ENCODE data around the gene ATL2. TPM values are rescaled to one million over a fixed set of nuclear protein-coding genes. Genes with fewer than 3 reads are reported as not detected.

ATL2 gene
- total and polyA plus RNA-seq, 5 donors from 2014 or later, result 16.0 to 60.9 (median 24.4) TPM

DNA sequence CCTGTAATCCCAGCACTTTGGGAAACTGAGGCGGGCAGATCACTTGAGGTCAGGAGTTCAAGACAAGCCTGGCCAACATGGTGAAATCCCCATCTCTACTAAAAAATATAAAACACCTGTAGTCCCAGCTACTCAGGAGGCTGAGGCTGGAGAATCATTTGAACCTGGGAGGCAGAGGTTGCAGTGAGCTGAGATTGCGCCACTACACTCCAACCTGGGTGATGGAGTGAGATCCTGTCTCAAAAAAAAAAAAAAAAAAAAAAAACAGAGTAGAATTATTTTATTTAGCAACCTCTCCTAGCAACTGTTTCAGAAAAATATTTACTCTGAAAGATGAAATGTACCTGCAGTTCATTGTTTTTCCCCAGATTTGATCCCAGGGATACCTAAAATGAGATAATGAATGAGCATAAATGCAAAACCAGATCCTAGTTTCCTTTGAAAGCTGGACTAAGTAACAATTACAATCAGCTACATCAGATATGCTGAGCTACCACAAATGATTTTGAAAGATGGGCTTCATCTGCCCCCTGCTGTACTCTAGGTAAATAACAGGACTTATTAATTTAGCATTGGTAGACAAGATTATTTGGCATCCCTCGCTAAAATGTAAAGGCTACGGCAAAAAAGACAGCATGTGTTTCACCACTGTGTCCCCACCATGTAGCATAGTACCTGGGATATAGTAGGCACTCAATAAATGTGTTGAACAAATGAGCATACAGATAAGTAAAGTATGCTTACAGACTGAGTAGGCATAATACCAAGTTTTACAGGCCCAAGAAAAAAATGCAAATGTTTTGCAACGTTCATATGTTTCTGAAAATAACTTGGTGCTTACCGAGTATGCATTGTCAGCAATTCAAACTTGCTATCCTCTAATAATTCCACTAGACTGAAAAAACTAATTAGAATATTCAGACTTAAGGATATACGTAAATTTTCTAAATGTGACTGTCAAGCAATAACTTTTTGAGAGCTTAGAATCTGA, 102.5 kb downstream of the ATL2 start:
- no peak overlapping the region for H3K27ac ChIP-seq (ENCODE audit: insufficient read depth, low read length, poor library complexity, severe bottlenecking)
- DNase-seq, result peak; percentile 6 to 76 (median 23)

DNA sequence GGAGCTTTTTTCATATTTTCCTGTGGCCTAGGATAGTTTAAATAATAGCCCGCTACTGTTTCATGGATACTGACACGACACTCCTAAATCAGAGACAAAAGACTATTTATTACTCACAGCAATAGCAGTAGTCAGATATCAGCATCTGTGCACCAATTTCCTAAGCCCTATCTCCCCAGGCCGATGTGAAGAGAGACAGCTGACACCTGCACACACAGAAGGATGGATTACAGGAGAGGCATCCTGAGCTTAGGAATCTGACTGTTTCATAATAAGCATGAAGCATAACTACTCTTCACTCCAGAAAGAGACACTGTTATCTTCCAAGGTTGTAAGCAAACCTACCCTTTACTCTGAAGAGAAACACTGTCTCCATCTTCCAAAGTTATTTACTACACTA, 105.4 kb downstream of the ATL2 start:
- no peak overlapping the region for H3K4me3 Mint-ChIP-seq
- Histone ChIP-seq H3K27me3 (ENCODE audit: control insufficient read depth, insufficient read depth, low read length) (no peaks in the 10 kb centered on the region), H3K4me1 (ENCODE audit: control insufficient read depth, insufficient read depth, low read length, poor library complexity, severe bottlenecking) (no peaks in the 10 kb centered on the region), H3K4me3 (ENCODE audit: low read depth, low read length) (no peak overlapping the region), H3K9me3 (ENCODE audit: control insufficient read depth in 2 of 2, low read length in 2 of 2) (peaks cover 0 to under 1% of the 10 kb centered on the region in 2 experiments), H3K36me3 (ENCODE audit: control insufficient read depth, insufficient read depth, low read length) (no peaks in the 10 kb centered on the region), H3K27ac (ENCODE audit: insufficient read depth, low read length, poor library complexity, severe bottlenecking) (no peak overlapping the region)
- H3K36me3 Mint-ChIP-seq, result no peaks in the 10 kb centered on the region
- no peaks in the 10 kb centered on the region for H3K4me1 Mint-ChIP-seq
- ATAC-seq (ENCODE audit: low read depth in 2 of 2) (no peak), DNase-seq (no peak)
- H3K27me3 Mint-ChIP-seq, result no peaks in the 10 kb centered on the region
- H3K27ac Mint-ChIP-seq, result no peak overlapping the region
- H3K9me3 Mint-ChIP-seq, result peaks cover 0 to 4% (median 0%) of the 10 kb centered on the region in 7 donors

More for the DNA sequence above, 102.5 kb downstream of the ATL2 start:
- Histone ChIP-seq H3K9me3 (ENCODE audit: control insufficient read depth in 2 of 2, low read length in 2 of 2) (no peaks in the 10 kb centered on the region), H3K36me3 (ENCODE audit: control insufficient read depth, insufficient read depth, low read length) (no peaks in the 10 kb centered on the region), H3K4me3 (ENCODE audit: low read depth, low read length) (no peak overlapping the region), H3K4me1 (ENCODE audit: control insufficient read depth, insufficient read depth, low read length, poor library complexity, severe bottlenecking) (no peaks in the 10 kb centered on the region), H3K27me3 (ENCODE audit: control insufficient read depth, insufficient read depth, low read length) (no peaks in the 10 kb centered on the region)
- no peaks in the 10 kb centered on the region for H3K4me1 Mint-ChIP-seq
- H3K4me3 Mint-ChIP-seq, result no peak overlapping the region
- H3K9me3 Mint-ChIP-seq, result no peaks in the 10 kb centered on the region
- no peaks in the 10 kb centered on the region for H3K27me3 Mint-ChIP-seq
- no peak overlapping the region for H3K27ac Mint-ChIP-seq
- no peaks in the 10 kb centered on the region for H3K36me3 Mint-ChIP-seq
- ATAC-seq (ENCODE audit: low read depth in 2 of 2), result peak in 1 of 2 donors; percentile 50

DNA sequence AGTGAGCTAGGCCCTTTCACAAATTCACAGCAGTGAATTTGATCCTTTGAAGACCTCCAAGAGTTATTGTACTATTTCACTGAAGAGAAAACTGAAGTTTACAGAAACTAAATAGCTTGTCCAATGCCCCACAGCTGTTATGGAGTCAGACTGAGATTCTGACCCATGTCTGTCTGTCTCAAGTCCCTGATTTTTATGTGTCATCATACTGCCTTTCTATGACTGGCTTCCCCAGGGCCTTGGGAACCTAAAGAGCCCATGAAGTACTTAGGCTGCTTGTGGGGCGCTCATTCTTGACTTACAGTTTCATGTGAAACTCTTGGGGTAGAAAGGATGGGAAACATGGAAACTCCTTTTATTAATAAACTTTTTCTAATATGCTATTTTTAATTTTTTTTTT, 107.7 kb downstream of the ATL2 start:
- H3K27ac ChIP-seq (ENCODE audit: insufficient read depth, low read length, poor library complexity, severe bottlenecking), result no peak overlapping the region
- no peak overlapping the region for H3K27ac Mint-ChIP-seq
- no peaks in the 10 kb centered on the region for H3K4me1 ChIP-seq (ENCODE audit: control insufficient read depth, insufficient read depth, low read length, poor library complexity, severe bottlenecking)
- ATAC-seq (ENCODE audit: low read depth in 2 of 2), result no peak
- H3K27me3 Mint-ChIP-seq, result no peaks in the 10 kb centered on the region
- no peak for DNase-seq
- peaks cover 0 to 5% of the 10 kb centered on the region in 2 experiments for H3K9me3 ChIP-seq (ENCODE audit: control insufficient read depth in 2 of 2, low read length in 2 of 2)
- no peak overlapping the region for H3K4me3 Mint-ChIP-seq
- no peaks in the 10 kb centered on the region for H3K4me1 Mint-ChIP-seq
- H3K4me3 ChIP-seq (ENCODE audit: low read depth, low read length), result no peak overlapping the region
- no peaks in the 10 kb centered on the region for H3K36me3 Mint-ChIP-seq
- H3K27me3 ChIP-seq (ENCODE audit: control insufficient read depth, insufficient read depth, low read length), result no peaks in the 10 kb centered on the region
- H3K36me3 ChIP-seq (ENCODE audit: control insufficient read depth, insufficient read depth, low read length), result no peaks in the 10 kb centered on the region
- peaks cover 0 to 9% (median 3%) of the 10 kb centered on the region in 7 donors for H3K9me3 Mint-ChIP-seq

DNA sequence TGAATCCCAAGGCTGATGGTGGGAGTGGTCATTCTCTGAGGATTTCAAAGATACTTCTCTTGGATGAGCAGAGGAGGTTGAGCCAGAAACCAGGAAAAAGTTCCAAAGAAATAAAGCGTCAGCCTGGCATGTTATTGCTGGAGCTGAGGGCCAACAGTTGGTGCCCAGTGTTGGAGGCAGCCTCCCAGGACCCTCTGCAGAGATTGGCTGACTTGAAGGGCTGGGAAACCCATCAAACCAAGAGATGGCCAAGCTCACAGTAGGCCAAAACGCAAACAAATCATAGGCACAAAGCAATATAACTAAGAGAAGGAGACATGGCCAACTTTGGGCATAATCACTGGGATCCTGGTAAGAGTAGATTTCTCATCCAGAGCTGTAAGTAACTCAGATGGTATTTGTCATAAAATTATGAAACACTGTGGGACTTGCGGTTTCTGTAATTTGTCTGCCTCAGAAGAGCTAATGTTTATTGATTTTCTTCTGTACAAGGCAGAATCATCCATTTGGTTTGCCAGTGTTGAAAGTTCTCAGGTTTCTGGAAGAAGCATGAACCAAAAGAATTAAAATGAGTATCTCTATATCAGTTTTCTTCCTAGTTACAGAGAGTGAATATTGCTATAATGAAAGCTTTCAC, 108.3 kb downstream of the ATL2 start:
- no peak for ATAC-seq (ENCODE audit: low read depth in 2 of 2)
- Histone ChIP-seq H3K4me3 (ENCODE audit: low read depth, low read length) (no peak overlapping the region), H3K9me3 (ENCODE audit: control insufficient read depth in 2 of 2, low read length in 2 of 2) (peaks cover 0 to 5% of the 10 kb centered on the region in 2 experiments), H3K27ac (ENCODE audit: insufficient read depth, low read length, poor library complexity, severe bottlenecking) (no peak overlapping the region), H3K27me3 (ENCODE audit: control insufficient read depth, insufficient read depth, low read length) (no peaks in the 10 kb centered on the region), H3K36me3 (ENCODE audit: control insufficient read depth, insufficient read depth, low read length) (no peaks in the 10 kb centered on the region), H3K4me1 (ENCODE audit: control insufficient read depth, insufficient read depth, low read length, poor library complexity, severe bottlenecking) (no peaks in the 10 kb centered on the region)
- H3K27ac Mint-ChIP-seq, result peak overlapping the region in 1 of 3 donors; percentile 6
- no peaks in the 10 kb centered on the region for H3K4me1 Mint-ChIP-seq
- peaks cover 0 to 9% (median 3%) of the 10 kb centered on the region in 7 donors for H3K9me3 Mint-ChIP-seq
- no peaks in the 10 kb centered on the region for H3K27me3 Mint-ChIP-seq
- H3K36me3 Mint-ChIP-seq, result no peaks in the 10 kb centered on the region
- no peak overlapping the region for H3K4me3 Mint-ChIP-seq
- DNase-seq, result no peak

DNA sequence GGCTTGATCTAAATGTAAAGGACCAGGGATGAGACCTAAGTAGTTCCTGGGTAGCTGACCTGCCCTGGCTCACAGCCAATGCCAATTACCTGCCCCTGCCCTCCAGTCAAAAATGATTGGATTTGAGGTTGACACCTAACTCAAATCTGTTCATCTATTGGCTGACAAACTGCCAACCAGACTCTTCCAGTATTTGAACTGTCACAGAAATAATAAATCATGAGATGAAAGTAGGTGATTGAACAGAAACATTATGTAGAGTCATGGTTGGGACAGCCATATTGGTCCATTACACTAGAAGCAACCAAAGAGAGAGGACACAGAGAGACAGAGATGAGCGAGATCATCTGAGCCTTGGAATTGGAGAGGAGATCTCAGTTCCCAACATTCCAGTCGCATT, 109.1 kb downstream of the ATL2 start:
- H3K9me3 ChIP-seq (ENCODE audit: control insufficient read depth in 2 of 2, low read length in 2 of 2), result peaks cover 0 to 5% of the 10 kb centered on the region in 2 experiments
- peaks cover 0 to 11% (median 3%) of the 10 kb centered on the region in 7 donors for H3K9me3 Mint-ChIP-seq
- DNase-seq (no peak), ATAC-seq (ENCODE audit: low read depth in 2 of 2) (no peak)
- H3K36me3 Mint-ChIP-seq, result no peaks in the 10 kb centered on the region
- no peak overlapping the region for H3K27ac Mint-ChIP-seq
- no peaks in the 10 kb centered on the region for H3K36me3 ChIP-seq (ENCODE audit: control insufficient read depth, insufficient read depth, low read length)
- H3K27ac ChIP-seq (ENCODE audit: insufficient read depth, low read length, poor library complexity, severe bottlenecking), result no peak overlapping the region
- no peak overlapping the region for H3K4me3 ChIP-seq (ENCODE audit: low read depth, low read length)
- H3K4me1 ChIP-seq (ENCODE audit: control insufficient read depth, insufficient read depth, low read length, poor library complexity, severe bottlenecking), result no peaks in the 10 kb centered on the region
- no peaks in the 10 kb centered on the region for H3K4me1 Mint-ChIP-seq
- H3K4me3 Mint-ChIP-seq, result no peak overlapping the region
- H3K27me3 Mint-ChIP-seq, result no peaks in the 10 kb centered on the region
- no peaks in the 10 kb centered on the region for H3K27me3 ChIP-seq (ENCODE audit: control insufficient read depth, insufficient read depth, low read length)

DNA sequence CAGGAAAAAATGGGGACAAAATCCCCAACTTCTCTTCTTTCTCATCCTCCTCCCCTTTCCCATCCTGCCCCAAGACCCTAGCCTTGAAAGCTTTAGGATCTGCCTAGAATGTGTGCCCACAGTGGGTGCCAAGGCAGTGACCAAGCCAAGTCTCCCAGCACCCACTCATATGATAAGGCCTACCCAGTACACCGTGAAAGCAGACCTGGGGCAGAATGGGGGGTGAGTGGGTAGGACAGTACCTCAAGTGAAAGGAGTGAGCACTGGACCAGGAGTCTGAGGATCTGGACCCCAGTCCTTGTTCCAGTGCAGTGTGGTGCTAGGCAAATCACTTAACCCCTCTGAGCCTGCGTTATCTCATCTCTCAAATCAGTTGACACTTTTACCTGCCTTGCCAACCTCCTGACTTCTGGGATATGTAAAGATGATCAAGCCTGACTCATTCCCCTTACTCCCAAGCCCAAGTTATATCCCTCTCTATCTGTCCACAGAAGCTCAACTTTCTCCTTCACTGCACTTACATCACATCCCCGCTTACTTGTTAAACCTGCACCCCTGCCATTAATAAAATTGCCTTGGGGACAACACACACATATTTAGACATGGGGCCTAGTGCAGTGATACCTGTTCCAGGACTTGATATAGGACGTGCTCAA, 109.7 kb downstream of the ATL2 start:
- Mint-ChIP-seq H3K4me1 (no peaks in the 10 kb centered on the region), H3K9me3 (peaks cover 0 to 11% (median 3%) of the 10 kb centered on the region in 7 donors), H3K27me3 (no peaks in the 10 kb centered on the region), H3K4me3 (no peak overlapping the region), H3K27ac (no peak overlapping the region), H3K36me3 (no peaks in the 10 kb centered on the region)
- Histone ChIP-seq H3K4me3 (ENCODE audit: low read depth, low read length) (no peak overlapping the region), H3K4me1 (ENCODE audit: control insufficient read depth, insufficient read depth, low read length, poor library complexity, severe bottlenecking) (no peaks in the 10 kb centered on the region), H3K27me3 (ENCODE audit: control insufficient read depth, insufficient read depth, low read length) (no peaks in the 10 kb centered on the region), H3K36me3 (ENCODE audit: control insufficient read depth, insufficient read depth, low read length) (no peaks in the 10 kb centered on the region), H3K27ac (ENCODE audit: insufficient read depth, low read length, poor library complexity, severe bottlenecking) (no peak overlapping the region), H3K9me3 (ENCODE audit: control insufficient read depth in 2 of 2, low read length in 2 of 2) (peaks cover 0 to 5% of the 10 kb centered on the region in 2 experiments)
- ATAC-seq (ENCODE audit: low read depth in 2 of 2), result no peak
- DNase-seq, result no peak

DNA sequence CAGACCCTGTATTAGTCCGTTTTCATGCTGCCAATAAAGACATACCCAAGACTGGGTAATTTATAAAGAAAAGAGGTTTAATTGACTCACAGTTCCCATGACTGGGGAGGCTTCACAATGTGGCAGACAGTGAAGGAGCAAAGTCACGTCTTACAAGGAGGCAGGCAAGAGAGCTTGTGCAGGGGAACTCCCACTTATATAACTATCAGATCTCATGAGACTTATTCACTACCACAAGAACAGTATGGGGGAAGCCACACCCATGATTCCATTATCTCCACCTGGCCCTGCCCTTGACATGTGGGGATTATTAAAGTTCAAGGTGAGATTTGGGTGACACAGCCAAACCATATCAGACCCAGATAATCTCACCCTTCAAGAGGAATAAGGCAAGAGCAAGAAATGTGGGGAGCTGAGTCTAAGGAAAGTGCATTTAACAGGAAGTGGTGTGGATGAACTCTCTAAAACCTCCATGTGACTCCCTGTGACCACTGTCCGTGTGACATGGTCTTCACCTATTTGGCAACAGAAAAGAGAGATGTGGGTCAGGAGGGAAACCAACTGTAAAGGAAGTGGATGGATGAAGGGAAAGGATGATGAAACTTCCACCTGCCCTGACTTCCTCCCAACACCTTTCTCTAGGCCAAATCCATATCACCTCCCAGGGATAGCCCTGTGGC, 110.6 kb downstream of the ATL2 start:
- no peak overlapping the region for H3K4me3 Mint-ChIP-seq
- H3K9me3 ChIP-seq (ENCODE audit: control insufficient read depth in 2 of 2, low read length in 2 of 2), result peaks cover 0 to 5% of the 10 kb centered on the region in 2 experiments
- peaks cover 0 to 11% (median 3%) of the 10 kb centered on the region in 7 donors for H3K9me3 Mint-ChIP-seq
- H3K27me3 ChIP-seq (ENCODE audit: control insufficient read depth, insufficient read depth, low read length), result no peaks in the 10 kb centered on the region
- peaks cover 0 to 5% (median 1%) of the 10 kb centered on the region in 4 donors for H3K4me1 Mint-ChIP-seq
- no peaks in the 10 kb centered on the region for H3K36me3 Mint-ChIP-seq
- no peak overlapping the region for H3K27ac Mint-ChIP-seq
- no peak for DNase-seq
- H3K27me3 Mint-ChIP-seq, result peaks cover 3% of the 10 kb centered on the region
- H3K4me3 ChIP-seq (ENCODE audit: low read depth, low read length), result no peak overlapping the region
- H3K4me1 ChIP-seq (ENCODE audit: control insufficient read depth, insufficient read depth, low read length, poor library complexity, severe bottlenecking), result no peaks in the 10 kb centered on the region
- ATAC-seq (ENCODE audit: low read depth in 2 of 2), result no peak
- no peaks in the 10 kb centered on the region for H3K36me3 ChIP-seq (ENCODE audit: control insufficient read depth, insufficient read depth, low read length)
- no peak overlapping the region for H3K27ac ChIP-seq (ENCODE audit: insufficient read depth, low read length, poor library complexity, severe bottlenecking)
